Immature natural killer cell (primary cell): Measurements from ENCODE around the gene MAN2A1. TPM values are rescaled to one million over a fixed set of nuclear protein-coding genes. Genes with fewer than 3 reads are reported as not detected.

ENCODE experiments used
- DNase-seq, 3 donors: peaks; one replicate each; pipeline ENCODE4 v3.0.0; 2022; ENCODE audit warnings: mixed read lengths in 1 of 3
- H3K27ac Mint-ChIP-seq, 6 donors: one replicate each; pipeline ENCODE4 v1.8.0; 2020; ENCODE audit warnings: mixed read lengths in 6 of 6, mild to moderate bottlenecking in 5 of 6, inconsistent platforms in 4 of 6, moderate library complexity in 3 of 6
- H3K27me3 Mint-ChIP-seq, 3 donors: one replicate each; pipeline ENCODE4 v1.8.0; 2020 to 2021; ENCODE audit warnings: low read depth in 3 of 3, mild to moderate bottlenecking in 3 of 3, mixed read lengths in 3 of 3, moderate library complexity in 3 of 3, inconsistent platforms in 1 of 3
- H3K36me3 Mint-ChIP-seq, 3 donors: one replicate each; pipeline ENCODE4 v1.8.0; 2020; ENCODE audit warnings: mixed read lengths in 3 of 3, inconsistent platforms in 2 of 3, mild to moderate bottlenecking in 2 of 3
- H3K4me1 Mint-ChIP-seq, 2 donors: one replicate each; pipeline ENCODE4 v1.8.0; 2020; ENCODE audit warnings: inconsistent platforms in 2 of 2, mild to moderate bottlenecking in 2 of 2, mixed read lengths in 2 of 2, moderate library complexity in 1 of 2
- H3K4me3 Mint-ChIP-seq, 5 donors: one replicate each; pipeline ENCODE4 v1.8.0; 2020; ENCODE audit warnings: mild to moderate bottlenecking in 5 of 5, mixed read lengths in 5 of 5, inconsistent platforms in 3 of 5, moderate library complexity in 3 of 5
- H3K9me3 Mint-ChIP-seq, 6 donors: one replicate each; pipeline ENCODE4 v1.8.0; 2020; ENCODE audit warnings: mild to moderate bottlenecking in 6 of 6, mixed read lengths in 6 of 6, inconsistent platforms in 4 of 6, moderate library complexity in 3 of 6
- polyA plus RNA-seq, 3 donors: library from polyadenylated mRNA; unstranded; fragments of 300-500 nt; fragmentation: Illumina TruSeq; gene quantifications; one replicate each; pipeline ENCODE4 v1.2.3, GENCODE V29; 2021

MAN2A1 gene
- 10 to 100 TPM; 12.4 to 18.1 (median 14.4) TPM for polyA plus RNA-seq

GRCh38 chr5:109689740-109690241 lies at the start of gene MAN2A1:
TSS of gene MAN2A1 (plus strand) at chr5:109689927. CDS start at chr5:109690418, 491 bp downstream.
- Mint-ChIP-seq H3K4me1 (peaks cover 45 to 53% of the 10 kb centered on the region in 2 donors), H3K4me3 (peak within 1 kb of the TSS; percentile 88 to 95 (median 92)), H3K9me3 (no peaks in the 10 kb centered on the region), H3K36me3 (no peaks in the 10 kb centered on the region), H3K27ac (peak within 1 kb of the TSS; percentile 90 to 98 (median 94)), H3K27me3 (peaks cover 0 to 20% (median 1%) of the 10 kb centered on the region in 3 donors)
- peak; percentile 72 to 76 (median 73) for DNase-seq

- H3K4me1 Mint-ChIP-seq, result no peaks in the 10 kb centered on the region
- H3K27me3 Mint-ChIP-seq, result peaks cover 0 to 3% (median 2%) of the 10 kb centered on the region in 3 donors
- H3K27ac Mint-ChIP-seq, result no peak overlapping the region
Measured at GRCh38 chr5:109640976-109641375, 48.8 kb upstream of the MAN2A1 start.

DNA sequence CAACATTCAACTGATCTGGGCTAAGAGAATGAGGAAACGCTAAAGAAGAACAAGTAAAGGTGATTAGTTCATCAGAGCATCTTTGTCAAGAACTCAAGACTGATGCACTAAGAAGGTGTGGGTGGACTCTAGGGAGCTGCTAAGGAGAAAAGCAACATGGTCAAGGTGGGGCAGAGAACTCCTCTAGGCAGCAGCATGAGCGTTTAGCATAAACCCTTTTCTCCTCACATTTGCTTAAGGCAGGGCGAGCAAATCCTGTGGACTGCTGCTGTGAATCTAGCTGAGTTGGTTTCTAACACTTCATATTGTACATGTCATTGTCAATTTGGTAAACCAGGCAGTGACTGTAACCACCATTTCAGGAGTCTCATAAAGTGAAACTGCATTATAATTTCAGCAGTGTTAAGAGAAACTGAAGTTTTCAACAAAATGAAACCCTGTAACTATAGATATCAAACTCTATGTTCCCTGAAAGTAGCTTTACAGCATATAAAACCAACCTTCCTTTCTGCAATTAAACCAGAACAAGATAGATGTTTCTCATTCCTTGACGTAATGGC lies 45.9 kb upstream of the MAN2A1 start:
- DNase-seq, result no peak
- Mint-ChIP-seq H3K27ac (no peak overlapping the region), H3K9me3 (peaks cover 0 to 2% (median 0%) of the 10 kb centered on the region in 6 donors), H3K27me3 (no peaks in the 10 kb centered on the region), H3K36me3 (no peaks in the 10 kb centered on the region), H3K4me3 (no peak overlapping the region), H3K4me1 (no peaks in the 10 kb centered on the region)

More at GRCh38 chr5:109640976-109641375, 48.8 kb upstream of the MAN2A1 start:
- Mint-ChIP-seq H3K9me3 (peaks cover 0 to 2% (median 0%) of the 10 kb centered on the region in 6 donors), H3K36me3 (no peaks in the 10 kb centered on the region), H3K4me3 (no peak overlapping the region)
- DNase-seq, result no peak

DNA sequence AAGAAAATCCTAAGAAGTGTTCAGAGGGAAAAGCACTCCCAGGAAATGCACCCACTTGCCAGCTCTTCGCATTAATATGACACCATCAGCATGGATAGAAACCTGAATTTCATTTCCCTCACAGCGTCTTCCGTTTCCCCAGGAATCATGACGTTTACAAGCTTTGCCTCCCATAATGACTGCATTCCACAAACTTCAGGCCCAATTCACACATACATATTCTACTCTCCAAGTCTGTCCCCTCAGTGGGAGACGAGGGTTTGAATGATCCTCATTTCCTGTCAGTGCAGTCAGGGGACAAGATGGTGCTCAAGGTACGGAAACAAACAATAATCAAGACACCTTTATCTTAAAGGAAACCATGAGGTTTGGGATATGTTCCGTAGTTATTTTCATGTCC lies 44.9 kb upstream of the MAN2A1 start:
- H3K27ac Mint-ChIP-seq, result no peak overlapping the region
- H3K4me1 Mint-ChIP-seq, result no peaks in the 10 kb centered on the region
- H3K27me3 Mint-ChIP-seq, result no peaks in the 10 kb centered on the region
- no peaks in the 10 kb centered on the region for H3K36me3 Mint-ChIP-seq
- peaks cover 0 to 2% (median 0%) of the 10 kb centered on the region in 6 donors for H3K9me3 Mint-ChIP-seq
- no peak overlapping the region for H3K4me3 Mint-ChIP-seq
- no peak for DNase-seq

DNA sequence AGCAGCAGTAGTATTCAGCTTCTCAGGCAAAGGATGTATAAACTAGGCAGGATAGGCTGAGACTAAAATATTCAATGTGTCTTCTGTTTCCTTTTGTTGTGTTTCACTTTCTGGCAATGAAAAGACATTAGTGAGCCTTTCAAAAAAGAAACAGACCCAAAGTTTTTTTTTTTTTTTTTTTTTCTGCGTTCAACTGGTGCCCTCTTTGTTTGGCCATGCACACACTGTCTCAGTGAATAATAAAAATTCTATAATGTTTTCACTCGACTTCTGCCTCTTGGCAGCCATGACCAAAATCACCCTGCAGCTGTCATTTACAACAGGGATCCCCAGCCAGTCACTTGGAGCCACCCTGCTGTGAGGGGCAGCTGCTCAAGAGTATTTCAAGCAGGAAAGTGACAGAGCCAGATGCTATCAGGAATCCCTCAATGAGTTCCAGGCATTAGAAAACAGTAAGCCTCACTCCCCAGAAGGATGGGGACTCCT lies 44.0 kb upstream of the MAN2A1 start:
- peaks cover 0 to 2% (median 0%) of the 10 kb centered on the region in 6 donors for H3K9me3 Mint-ChIP-seq

DNA sequence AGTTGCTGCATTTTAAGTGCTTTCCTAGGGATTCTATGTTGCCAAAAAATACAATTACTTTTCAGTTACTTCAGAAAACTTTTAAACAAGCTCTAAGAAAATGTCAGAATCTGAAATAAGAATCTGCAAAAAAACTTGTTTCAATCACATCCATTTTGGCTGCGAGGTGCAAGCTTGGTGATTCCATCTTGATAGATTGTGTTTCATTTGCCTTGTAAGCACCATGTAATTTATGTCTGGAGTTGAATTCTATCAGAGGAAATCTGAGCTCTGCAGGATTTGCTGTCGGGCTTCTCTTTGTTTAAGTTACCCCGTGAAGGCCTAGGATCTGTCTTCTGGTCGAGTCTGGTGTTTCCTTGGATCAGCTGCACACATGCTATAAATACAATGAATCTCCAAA lies 40.4 kb upstream of the MAN2A1 start:
- no peak overlapping the region for H3K27ac Mint-ChIP-seq
- H3K9me3 Mint-ChIP-seq, result no peaks in the 10 kb centered on the region
- DNase-seq, result no peak

More for the DNA sequence above, 44.0 kb upstream of the MAN2A1 start:
- no peaks in the 10 kb centered on the region for H3K4me1 Mint-ChIP-seq
- H3K27me3 Mint-ChIP-seq, result peaks cover 0 to 2% (median 0%) of the 10 kb centered on the region in 3 donors
- H3K36me3 Mint-ChIP-seq, result no peaks in the 10 kb centered on the region
- no peak overlapping the region for H3K4me3 Mint-ChIP-seq
- H3K27ac Mint-ChIP-seq, result no peak overlapping the region
- no peak for DNase-seq

DNA sequence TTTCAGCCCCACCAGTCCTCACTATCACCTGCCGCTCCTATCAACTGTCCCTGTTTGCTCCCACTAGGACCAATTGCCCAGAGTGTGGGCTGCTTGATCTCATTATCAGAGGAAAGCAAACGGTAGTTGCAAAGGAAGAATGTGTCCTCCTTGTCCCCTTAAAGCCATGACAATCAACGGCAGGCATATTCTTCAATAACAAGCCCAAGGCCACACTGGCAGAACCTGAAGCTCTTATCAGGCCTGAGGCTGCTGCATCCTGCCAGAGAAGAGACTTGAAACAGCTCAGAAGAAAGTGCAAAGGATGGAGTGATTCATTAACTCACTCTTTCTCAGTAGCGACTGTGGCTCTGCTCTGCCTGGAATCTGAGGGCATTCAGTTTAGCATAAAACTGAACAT lies 39.2 kb upstream of the MAN2A1 start:
- Mint-ChIP-seq H3K4me3 (no peak overlapping the region), H3K36me3 (no peaks in the 10 kb centered on the region), H3K27me3 (peaks cover 0 to 6% (median 0%) of the 10 kb centered on the region in 3 donors), H3K9me3 (no peaks in the 10 kb centered on the region), H3K4me1 (no peaks in the 10 kb centered on the region), H3K27ac (no peak overlapping the region)
- DNase-seq, result no peak

More for the DNA sequence above, 40.4 kb upstream of the MAN2A1 start:
- H3K4me3 Mint-ChIP-seq, result no peak overlapping the region
- H3K27me3 Mint-ChIP-seq, result peaks cover 0 to 6% (median 0%) of the 10 kb centered on the region in 3 donors
- no peaks in the 10 kb centered on the region for H3K4me1 Mint-ChIP-seq
- no peaks in the 10 kb centered on the region for H3K36me3 Mint-ChIP-seq

- no peak for DNase-seq
- Mint-ChIP-seq H3K4me1 (peaks cover 9 to 12% of the 10 kb centered on the region in 2 donors), H3K27me3 (peaks cover 0 to 6% (median 0%) of the 10 kb centered on the region in 3 donors), H3K27ac (no peak overlapping the region), H3K9me3 (no peaks in the 10 kb centered on the region), H3K36me3 (no peaks in the 10 kb centered on the region), H3K4me3 (no peak overlapping the region)
Measured at GRCh38 chr5:109652096-109652495, 37.6 kb upstream of the MAN2A1 start.

GRCh38 chr5:109653042-109653441 lies 36.7 kb upstream of the MAN2A1 start:
- Mint-ChIP-seq H3K4me3 (no peak overlapping the region), H3K27ac (no peak overlapping the region), H3K27me3 (peaks cover 0 to 8% (median 0%) of the 10 kb centered on the region in 3 donors), H3K36me3 (no peaks in the 10 kb centered on the region), H3K9me3 (no peaks in the 10 kb centered on the region), H3K4me1 (peaks cover 13 to 21% of the 10 kb centered on the region in 2 donors)
- no peak for DNase-seq

DNA sequence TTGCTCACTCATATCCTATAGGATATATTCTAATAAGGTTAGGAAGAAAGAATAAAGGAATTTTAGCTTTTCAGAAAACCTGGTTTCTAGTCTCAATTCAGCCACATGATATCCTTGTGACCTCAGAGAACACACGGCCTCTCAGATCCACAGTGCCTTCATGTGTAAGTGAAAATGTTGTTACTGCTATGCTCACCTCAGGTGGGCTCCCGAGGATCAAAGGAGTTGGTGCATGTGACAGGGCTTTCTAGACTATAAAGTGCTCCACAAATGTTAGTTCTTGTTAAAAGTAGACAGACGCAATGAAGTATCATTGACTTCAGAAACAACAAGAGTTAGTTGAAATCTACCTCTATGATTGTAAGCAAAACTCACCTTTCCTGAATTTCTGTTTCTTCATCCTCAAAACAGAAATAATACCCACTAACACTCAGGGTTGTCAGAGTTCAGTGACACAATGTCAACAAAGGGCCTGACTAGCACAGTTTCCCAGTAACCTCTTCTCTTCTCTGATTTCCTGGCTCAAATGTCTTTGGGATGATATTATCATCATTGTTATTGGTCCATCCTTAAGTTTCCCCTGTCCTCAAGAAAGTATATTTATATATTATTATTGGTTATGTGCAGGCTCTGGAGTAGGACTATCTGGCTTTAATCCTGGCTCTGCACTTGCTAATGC lies 36.0 kb upstream of the MAN2A1 start:
- Mint-ChIP-seq H3K36me3 (no peaks in the 10 kb centered on the region), H3K27me3 (peaks cover 0 to 13% (median 0%) of the 10 kb centered on the region in 3 donors)
- DNase-seq, result no peak

DNA sequence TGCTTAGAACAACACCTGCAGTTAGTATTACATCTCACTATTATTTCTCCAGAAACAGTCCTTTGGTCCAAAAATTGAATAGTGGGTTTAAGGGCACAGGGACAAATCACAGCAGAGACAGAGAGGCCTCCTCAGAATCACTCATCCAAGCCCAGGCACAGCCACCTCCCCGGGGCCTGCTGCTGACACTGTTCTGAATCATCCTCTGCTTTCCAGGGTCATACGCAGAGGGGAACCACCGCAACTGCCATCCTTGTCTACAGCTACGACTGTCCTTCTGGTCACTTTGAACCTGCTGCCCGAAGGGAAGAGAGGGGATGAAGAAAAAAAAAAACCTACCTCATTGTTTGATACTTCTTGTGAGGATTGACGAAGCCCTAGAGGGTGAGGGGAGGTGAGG lies 35.3 kb upstream of the MAN2A1 start:
- Mint-ChIP-seq H3K4me1 (peaks cover 13 to 22% of the 10 kb centered on the region in 2 donors), H3K27ac (no peak overlapping the region), H3K36me3 (no peaks in the 10 kb centered on the region), H3K9me3 (no peaks in the 10 kb centered on the region), H3K4me3 (no peak overlapping the region), H3K27me3 (peaks cover 0 to 16% (median 0%) of the 10 kb centered on the region in 3 donors)
- DNase-seq, result no peak

More for the DNA sequence above, 36.0 kb upstream of the MAN2A1 start:
- Mint-ChIP-seq H3K9me3 (no peaks in the 10 kb centered on the region), H3K4me3 (no peak overlapping the region), H3K4me1 (peaks cover 13 to 22% of the 10 kb centered on the region in 2 donors), H3K27ac (no peak overlapping the region)

DNA sequence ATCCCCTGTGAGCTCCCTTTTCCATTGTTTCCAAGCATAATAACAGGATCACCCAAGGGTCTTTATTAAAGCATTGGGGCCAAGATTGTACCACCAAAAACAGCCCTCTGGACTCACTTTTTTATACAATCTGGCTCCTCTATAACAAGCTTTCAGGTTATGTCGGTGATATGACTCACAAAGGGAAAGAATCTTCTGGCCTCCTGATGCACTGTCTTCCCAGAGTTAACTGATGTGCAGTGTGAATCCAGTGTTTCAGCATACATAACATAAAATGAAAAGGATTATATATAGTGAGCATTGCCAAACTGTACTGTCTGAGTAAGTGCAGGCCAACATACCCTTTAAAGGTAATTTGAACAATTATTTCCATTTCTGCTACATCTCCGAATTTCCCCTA lies 33.9 kb upstream of the MAN2A1 start:
- no peak for DNase-seq
- Mint-ChIP-seq H3K4me3 (no peak overlapping the region), H3K27me3 (peaks cover 0 to 15% (median 0%) of the 10 kb centered on the region in 3 donors), H3K4me1 (peaks cover 13 to 22% of the 10 kb centered on the region in 2 donors), H3K9me3 (no peaks in the 10 kb centered on the region), H3K36me3 (no peaks in the 10 kb centered on the region), H3K27ac (no peak overlapping the region)

GRCh38 chr5:109656829-109657228 lies 32.9 kb upstream of the MAN2A1 start:
- H3K27ac Mint-ChIP-seq, result peak overlapping the region in 1 of 6 donors; percentile 28
- H3K27me3 Mint-ChIP-seq, result peaks cover 0 to 19% (median 0%) of the 10 kb centered on the region in 3 donors
- peaks cover 13 to 22% of the 10 kb centered on the region in 2 donors for H3K4me1 Mint-ChIP-seq
- H3K4me3 Mint-ChIP-seq, result peak overlapping the region in 3 of 5 donors; percentile 46 to 58 (median 56)
- H3K9me3 Mint-ChIP-seq, result no peaks in the 10 kb centered on the region
- peak; percentile 19 to 34 (median 28) for DNase-seq
- H3K36me3 Mint-ChIP-seq, result no peaks in the 10 kb centered on the region

GRCh38 chr5:109659901-109660300 lies 29.8 kb upstream of the MAN2A1 start:
- Mint-ChIP-seq H3K9me3 (no peaks in the 10 kb centered on the region), H3K27me3 (peaks cover 0 to 15% (median 0%) of the 10 kb centered on the region in 3 donors), H3K4me1 (peaks cover 13 to 22% of the 10 kb centered on the region in 2 donors), H3K27ac (no peak overlapping the region), H3K4me3 (no peak overlapping the region), H3K36me3 (no peaks in the 10 kb centered on the region)
- no peak for DNase-seq
